Lower leg skin (tissue), 4 donors: ENCODE data around the gene CLIP4. TPM values are rescaled to one million over a fixed set of nuclear protein-coding genes. Genes with fewer than 3 reads are reported as not detected.

ENCODE experiments used
- DNase-seq, 2 donors: peaks; one replicate each; pipeline ENCODE4 v3.0.0-alpha.2; 2019; ENCODE audit warnings: low spot score in 2 of 2
- H3K4me3 ChIP-seq: fragments of 200-600 bp; sonication (generic); 2 replicates; pipeline ENCODE4 v1.5.1; 2017; ENCODE audit warnings: mild to moderate bottlenecking, low read depth; ENCODE audit not compliant: poor library complexity, severe bottlenecking
- CTCF ChIP-seq, 3 donors: fragments of 450-650 bp; IDR thresholded peaks; one replicate each; pipeline ENCODE4 v1.5.1; 2016; ENCODE audit warnings: antibody characterized with exemption in 3 of 3, mild to moderate bottlenecking in 3 of 3, moderate library complexity in 2 of 3
- POLR2A ChIP-seq, 2 donors: fragments of 450-650 bp; IDR thresholded peaks; one replicate each; pipeline ENCODE4 v1.6.1; 2016 to 2017; ENCODE audit warnings: antibody characterized with exemption in 2 of 2, mild to moderate bottlenecking in 1 of 2, moderate library complexity in 1 of 2
- WGBS, 2 donors: methylation state at CpG; one replicate each; pipeline ENCODE4 v1.1.5; 2018; 5-methylcytosine and 5-hydroxymethylcytosine counted together
- intact Hi-C: fragments of 100-400 bp; cut with DNase I; formaldehyde crosslinking; loops from one replicate; pipeline ENCODE4 v1.15.0; 2023; ENCODE audit warnings: low total_unique reads
- total RNA-seq, 4 donors: library from RNA; depleted of rRNA; stranded (reverse); fragments of >200 nt; gene quantifications; one replicate each; pipeline ENCODE4 v1.1.0, GENCODE V29; 2016

Gene CLIP4
- total RNA-seq, 4 donors from 2014 or later: 50.6 to 82.2 (median 58.1) TPM

GRCh38 chr2:29119211-29119610, 4.0 kb downstream of the CLIP4 start:
- WGBS, 2 donors: 35 to 42% methylated on average over 4 of the region's 4 CpGs
- TF ChIP-seq POLR2A (IDR thresholded peaks at IDR 0.05) (no peak), CTCF (IDR thresholded peaks at IDR 0.05) (no peak)
- intact Hi-C loops: loop anchor here (10.0 kb wide), 1 partner anchor 54 kb away; no protein-coding TSS in a partner anchor
- DNase-seq: no peak
- H3K4me3 ChIP-seq: no peak overlapping the region

GRCh38 chr2:29120846-29121245, 5.6 kb downstream of the CLIP4 start:
- 89 to 94% methylated on average over 2 of the region's 2 CpGs for WGBS, 2 donors
- intact Hi-C loops: no loop called here
- TF ChIP-seq CTCF (IDR thresholded peaks at IDR 0.05): no peak
- TF ChIP-seq POLR2A (IDR thresholded peaks at IDR 0.05): no peak
- no peak for DNase-seq
- no peak overlapping the region for H3K4me3 ChIP-seq

GRCh38 chr2:29123617-29124349, 8.6 kb downstream of the CLIP4 start:
- DNase-seq: no peak
- 77 to 91% methylated on average over 3 of the region's 3 CpGs for WGBS, 2 donors
- TF ChIP-seq CTCF (IDR thresholded peaks at IDR 0.05) (no peak), POLR2A (IDR thresholded peaks at IDR 0.05) (no peak)
- H3K4me3 ChIP-seq: no peak overlapping the region
- intact Hi-C loops: no loop called here

- 91 to 97% methylated on average over 1 of the region's 1 CpG for WGBS, 2 donors
- no peak overlapping the region for H3K4me3 ChIP-seq
- no peak for DNase-seq
- no peak for TF ChIP-seq CTCF (IDR thresholded peaks at IDR 0.05)
- TF ChIP-seq POLR2A (IDR thresholded peaks at IDR 0.05): no peak
- intact Hi-C loops: no loop called here
Measured at GRCh38 chr2:29124504-29124903, 9.3 kb downstream of the CLIP4 start.

GRCh38 chr2:29129586-29130281, 14.5 kb downstream of the CLIP4 start:
- 53 to 63% methylated on average over 2 of the region's 2 CpGs for WGBS, 2 donors
- intact Hi-C loops: no loop called here
- no peak for TF ChIP-seq POLR2A (IDR thresholded peaks at IDR 0.05)
- TF ChIP-seq CTCF (IDR thresholded peaks at IDR 0.05): no peak
- no peak for DNase-seq
- no peak overlapping the region for H3K4me3 ChIP-seq
